Endodermal cell (in vitro differentiated cells): ENCODE results near the gene GPR135. TPM values are rescaled to one million over a fixed set of nuclear protein-coding genes. Genes with fewer than 3 reads are reported as not detected.

Experiments
- DNase-seq: peaks from one replicate; pipeline ENCODE4 v3.0.0-alpha.2; 2017
- H3K27ac ChIP-seq: 2 replicates; pipeline ENCODE4 v1.5.1; 2013; ENCODE audit warnings: mild to moderate bottlenecking, low read depth, low read length, moderate library complexity
- H3K27me3 ChIP-seq: 2 replicates; pipeline ENCODE4 v1.6.1; 2013; ENCODE audit warnings: mild to moderate bottlenecking, low read length, moderate library complexity; ENCODE audit not compliant: insufficient read depth, control insufficient read depth, poor library complexity, severe bottlenecking
- H3K36me3 ChIP-seq: 2 replicates; pipeline ENCODE4 v1.7.0; 2013; ENCODE audit warnings: mild to moderate bottlenecking, low read length, moderate library complexity; ENCODE audit not compliant: control insufficient read depth, insufficient read depth
- H3K4me1 ChIP-seq: one replicate; pipeline ENCODE4 v1.7.0; 2013; ENCODE audit warnings: low read length; ENCODE audit not compliant: control insufficient read depth, insufficient read depth
- H3K4me3 ChIP-seq: 2 replicates; pipeline ENCODE4 v1.5.1; 2013; ENCODE audit warnings: mild to moderate bottlenecking, low read length, moderate library complexity
- H3K9ac ChIP-seq: 2 replicates; pipeline ENCODE4 v1.6.1; 2013; ENCODE audit warnings: mild to moderate bottlenecking, low read length, moderate library complexity; ENCODE audit not compliant: poor library complexity, severe bottlenecking; ENCODE audit errors: extremely low read depth
- H3K9me3 ChIP-seq: 2 replicates; pipeline ENCODE4 v1.6.1; 2013; ENCODE audit warnings: mild to moderate bottlenecking, low read length, moderate library complexity; ENCODE audit not compliant: control insufficient read depth
- H3K27ac Mint-ChIP-seq: 2 replicates; pipeline ENCODE4 v1.8.0; 2020; ENCODE audit warnings: mixed read lengths
- H3K27me3 Mint-ChIP-seq: 2 replicates; pipeline ENCODE4 v1.8.0; 2021; ENCODE audit warnings: mild to moderate bottlenecking, mixed read lengths; ENCODE audit not compliant: insufficient read depth
- H3K36me3 Mint-ChIP-seq: 2 replicates; pipeline ENCODE4 v1.8.0; 2020; ENCODE audit warnings: low read depth, mixed read lengths
- H3K4me1 Mint-ChIP-seq: 2 replicates; pipeline ENCODE4 v1.8.0; 2020; ENCODE audit warnings: mixed read lengths
- H3K4me3 Mint-ChIP-seq: 2 replicates; pipeline ENCODE4 v1.8.0; 2020; ENCODE audit warnings: mild to moderate bottlenecking, moderate library complexity, mixed read lengths
- H3K9me3 Mint-ChIP-seq: 2 replicates; pipeline ENCODE4 v1.8.0; 2020; ENCODE audit warnings: mild to moderate bottlenecking, mixed read lengths
- CTCF ChIP-seq: fragments of 200-600 bp; sonication (generic); conservative IDR thresholded peaks from 2 replicates; pipeline ENCODE4 v1.5.0; 2021; ENCODE audit warnings: antibody characterized with exemption, mild to moderate bottlenecking
- WGBS, 2 experiments: methylation state at CpG; one replicate each; pipeline versions ENCODE4 v1.1.5 to v1.1.7; 2013; ENCODE audit warnings: missing lambda C conversion rate in 2 of 2, mixed read lengths in 1 of 2; ENCODE audit not compliant: insufficient coverage in 1 of 2, insufficient read length in 1 of 2; 5-methylcytosine and 5-hydroxymethylcytosine counted together
- total RNA-seq, 2 donors: library from RNA; stranded (reverse); fragmentation: NEBNext Ultra II Directional in 1 of 2; extraction: Animal tissue kit (Norgen Biotek cat#: 25700) in 1 of 2; gene quantifications; 2 replicates in 1 of 2; 3 replicates in 1 of 2; pipeline ENCODE4 v1.2.1, GENCODE V29; 2021

The GPR135 gene
- total RNA-seq, 2 donors from 2014 or later = 4.1 to 4.5 TPM

GRCh38 chr14:59507063-59507751, 42.0 kb upstream of the GPR135 start:
- no peak overlapping the region for H3K9ac ChIP-seq
- peak; percentile 97 for TF ChIP-seq CTCF
- no peak overlapping the region for H3K4me3 ChIP-seq
- peaks cover 3% of the 10 kb centered on the region for H3K27me3 Mint-ChIP-seq
- no peaks in the 10 kb centered on the region for H3K27me3 ChIP-seq
- peaks cover 24% of the 10 kb centered on the region for H3K36me3 ChIP-seq
- H3K36me3 Mint-ChIP-seq = peaks cover 14% of the 10 kb centered on the region
- peak; percentile 97 for DNase-seq
- no peaks in the 10 kb centered on the region for H3K9me3 ChIP-seq
- no peak overlapping the region for H3K4me3 Mint-ChIP-seq
- H3K27ac Mint-ChIP-seq = peak overlapping the region; percentile 11
- H3K27ac ChIP-seq = no peak overlapping the region
- H3K9me3 Mint-ChIP-seq = no peaks in the 10 kb centered on the region
- peaks cover 3% of the 10 kb centered on the region for H3K4me1 ChIP-seq
- H3K4me1 Mint-ChIP-seq = peaks cover 9% of the 10 kb centered on the region

- Histone ChIP-seq H3K27ac (no peak overlapping the region), H3K36me3 (peaks cover 61% of the 10 kb centered on the region), H3K9ac (no peak overlapping the region), H3K4me3 (no peak overlapping the region), H3K9me3 (no peaks in the 10 kb centered on the region), H3K27me3 (no peaks in the 10 kb centered on the region), H3K4me1 (peaks cover 3% of the 10 kb centered on the region)
- Mint-ChIP-seq H3K27me3 (no peaks in the 10 kb centered on the region), H3K4me1 (peaks cover 9% of the 10 kb centered on the region), H3K9me3 (no peaks in the 10 kb centered on the region), H3K27ac (no peak overlapping the region), H3K4me3 (no peak overlapping the region), H3K36me3 (peaks cover 23% of the 10 kb centered on the region)
- no peak for DNase-seq
- TF ChIP-seq CTCF = no peak
- 84 to 87% methylated on average over 3 of the region's 4 CpGs for WGBS, 2 experiments
Observed at GRCh38 chr14:59503256-59503655, 38.1 kb upstream of the GPR135 start.

- no peak for TF ChIP-seq CTCF
- Histone ChIP-seq H3K9me3 (no peaks in the 10 kb centered on the region), H3K27me3 (no peaks in the 10 kb centered on the region), H3K4me1 (no peaks in the 10 kb centered on the region), H3K9ac (no peak overlapping the region), H3K27ac (no peak overlapping the region), H3K4me3 (no peak overlapping the region), H3K36me3 (peaks cover 82% of the 10 kb centered on the region)
- Mint-ChIP-seq H3K27me3 (no peaks in the 10 kb centered on the region), H3K27ac (no peak overlapping the region), H3K4me1 (no peaks in the 10 kb centered on the region), H3K4me3 (no peak overlapping the region), H3K9me3 (no peaks in the 10 kb centered on the region), H3K36me3 (peaks cover 33% of the 10 kb centered on the region)
- WGBS, 2 experiments = 92 to 100% methylated on average over 1 to 3 of the region's 3 CpGs
- no peak for DNase-seq
Observed at GRCh38 chr14:59500732-59501131, 35.6 kb upstream of the GPR135 start.
